ENCODE measurements around the gene NFS1.
"Not testable (repeated sequence)": the region's sequence is repeated elsewhere in the genome, so short reads cannot be mapped to it uniquely, and the experiment has no call there.

- TF ChIP-seq, protein P1, sequence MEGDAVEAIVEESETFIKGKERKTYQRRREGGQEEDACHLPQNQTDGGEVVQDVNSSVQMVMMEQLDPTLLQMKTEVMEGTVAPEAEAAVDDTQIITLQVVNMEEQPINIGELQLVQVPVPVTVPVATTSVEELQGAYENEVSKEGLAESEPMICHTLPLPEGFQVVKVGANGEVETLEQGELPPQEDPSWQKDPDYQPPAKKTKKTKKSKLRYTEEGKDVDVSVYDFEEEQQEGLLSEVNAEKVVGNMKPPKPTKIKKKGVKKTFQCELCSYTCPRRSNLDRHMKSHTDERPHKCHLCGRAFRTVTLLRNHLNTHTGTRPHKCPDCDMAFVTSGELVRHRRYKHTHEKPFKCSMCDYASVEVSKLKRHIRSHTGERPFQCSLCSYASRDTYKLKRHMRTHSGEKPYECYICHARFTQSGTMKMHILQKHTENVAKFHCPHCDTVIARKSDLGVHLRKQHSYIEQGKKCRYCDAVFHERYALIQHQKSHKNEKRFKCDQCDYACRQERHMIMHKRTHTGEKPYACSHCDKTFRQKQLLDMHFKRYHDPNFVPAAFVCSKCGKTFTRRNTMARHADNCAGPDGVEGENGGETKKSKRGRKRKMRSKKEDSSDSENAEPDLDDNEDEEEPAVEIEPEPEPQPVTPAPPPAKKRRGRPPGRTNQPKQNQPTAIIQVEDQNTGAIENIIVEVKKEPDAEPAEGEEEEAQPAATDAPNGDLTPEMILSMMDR (IDR thresholded peaks at IDR 0.05; ENCODE audit: low read length), result not testable (repeated sequence)
- not testable (repeated sequence) for TF ChIP-seq EZH2phosphoT487 (IDR thresholded peaks at IDR 0.05; ENCODE audit: low read length)
These were observed 24.1 kb upstream of the NFS1 start for GRCh38 chr20:35723275-35723639.
